Memory B cell (primary cell): ENCODE results near the gene CFDP1.
A peak's percentile ranks its signal among the peaks of the same experiment; 100 is the strongest.

Source experiments
- ATAC-seq: fragments of 150-1000 bp; cut with Tn5 transposase; 2 replicates; pipeline ENCODE4 v1.10.0; 2021; ENCODE audit warnings: low read depth, mild to moderate bottlenecking, moderate library complexity
- DNase-seq, 2 donors: peaks; one replicate each; pipeline ENCODE4 v3.0.0; 2022; ENCODE audit warnings: low spot score in 2 of 2
- H3K27ac Mint-ChIP-seq: one replicate; pipeline ENCODE4 v1.8.0; 2022; ENCODE audit warnings: mild to moderate bottlenecking, moderate library complexity, mixed read lengths
- H3K27me3 Mint-ChIP-seq: one replicate; pipeline ENCODE4 v1.8.0; 2022; ENCODE audit warnings: mixed read lengths
- H3K36me3 Mint-ChIP-seq: one replicate; pipeline ENCODE4 v1.8.0; 2022; ENCODE audit warnings: mild to moderate bottlenecking, mixed read lengths
- H3K4me1 Mint-ChIP-seq: one replicate; pipeline ENCODE4 v1.8.0; 2022; ENCODE audit warnings: mixed read lengths
- H3K4me3 Mint-ChIP-seq: one replicate; pipeline ENCODE4 v1.8.0; 2022; ENCODE audit warnings: mild to moderate bottlenecking, moderate library complexity, mixed read lengths
- H3K9me3 Mint-ChIP-seq: one replicate; pipeline ENCODE4 v1.8.0; 2022; ENCODE audit warnings: mixed read lengths

The CFDP1 gene

GRCh38 chr16:75265911-75266701, 167.2 kb downstream of the CFDP1 start:
- H3K4me3 Mint-ChIP-seq = peak overlapping the region; percentile 84
- no peak for DNase-seq
- no peaks in the 10 kb centered on the region for H3K36me3 Mint-ChIP-seq
- H3K9me3 Mint-ChIP-seq = no peaks in the 10 kb centered on the region
- H3K27me3 Mint-ChIP-seq = peaks cover 30% of the 10 kb centered on the region
- H3K27ac Mint-ChIP-seq = no peak overlapping the region
- ATAC-seq = peak; percentile 41
- peaks cover 4% of the 10 kb centered on the region for H3K4me1 Mint-ChIP-seq

DNA sequence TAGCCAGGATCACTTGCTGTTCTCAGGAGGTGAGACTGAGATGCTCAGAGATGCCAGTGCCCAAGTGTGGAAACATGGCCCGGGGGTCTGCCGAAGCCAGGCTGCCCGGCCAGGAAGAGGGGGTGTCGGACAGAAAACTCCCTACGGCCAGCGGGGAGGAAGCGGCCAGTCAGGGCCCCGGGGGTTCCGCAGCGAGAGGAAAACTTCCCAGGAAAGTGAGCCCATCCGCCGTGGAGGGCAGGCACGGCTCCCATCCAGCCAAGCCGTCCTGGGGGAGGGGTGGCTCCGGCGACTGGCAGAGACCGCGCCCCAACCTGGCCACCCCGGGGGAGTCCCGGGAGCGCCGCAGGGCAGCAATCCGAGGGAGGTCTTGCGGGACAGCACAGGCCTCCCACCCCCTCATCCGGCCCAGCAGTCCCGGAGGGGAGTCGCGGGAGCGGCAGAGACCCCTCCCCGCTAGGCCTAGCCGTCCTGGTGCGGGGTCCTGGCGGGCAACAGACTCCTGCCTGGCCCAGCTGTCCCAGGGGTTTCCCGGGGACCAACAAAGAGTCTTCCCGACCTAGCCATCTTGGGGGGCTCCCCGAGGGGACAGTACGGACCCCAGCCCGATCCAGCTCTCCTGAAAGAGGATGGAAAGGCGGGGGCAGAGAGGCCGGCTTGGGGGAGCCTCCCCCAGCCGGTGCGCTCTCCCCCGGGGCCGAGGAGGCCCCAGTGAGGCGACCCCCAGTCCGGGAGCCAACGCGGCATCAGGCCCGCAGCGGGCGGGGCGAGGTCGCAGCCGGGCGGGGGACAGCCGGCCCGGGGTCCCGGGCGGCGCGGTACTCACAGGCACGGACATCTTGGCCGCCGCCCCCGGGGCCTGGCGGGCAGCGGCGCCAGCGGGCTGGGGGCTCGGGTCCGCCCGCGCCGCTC, 168.0 kb downstream of the CFDP1 start:
- H3K36me3 Mint-ChIP-seq = no peaks in the 10 kb centered on the region
- no peaks in the 10 kb centered on the region for H3K9me3 Mint-ChIP-seq
- no peak overlapping the region for H3K27ac Mint-ChIP-seq
- peaks cover 33% of the 10 kb centered on the region for H3K27me3 Mint-ChIP-seq
- H3K4me1 Mint-ChIP-seq = peaks cover 4% of the 10 kb centered on the region
- ATAC-seq (no peak), DNase-seq (no peak)
- H3K4me3 Mint-ChIP-seq = peak overlapping the region; percentile 66

DNA sequence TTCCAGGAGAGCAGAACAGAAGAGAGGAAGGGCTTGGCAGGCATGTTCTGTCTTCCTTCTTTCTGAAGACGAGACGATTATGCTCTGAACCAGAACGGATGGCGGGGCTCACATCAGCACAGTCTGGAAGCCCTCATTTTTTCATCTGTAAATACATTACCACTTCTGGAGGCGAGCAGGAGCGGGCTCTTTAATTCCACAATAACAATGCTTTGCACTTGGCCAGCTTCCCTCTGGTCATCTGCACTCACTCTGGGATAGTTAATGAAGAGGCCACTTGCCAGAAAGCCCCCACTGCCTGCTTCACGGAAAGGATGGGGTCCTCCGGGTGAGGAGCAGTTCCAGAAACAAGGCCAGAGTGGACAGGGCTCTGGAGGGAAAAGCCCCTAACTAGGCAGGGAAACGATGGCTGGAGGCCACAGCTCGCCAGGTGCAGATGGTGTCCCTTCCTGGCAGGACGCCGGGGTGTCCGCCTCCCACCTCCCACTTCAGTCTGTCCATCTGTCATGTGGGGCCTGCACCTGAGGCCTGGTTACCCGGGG, 168.8 kb downstream of the CFDP1 start:
- DNase-seq (no peak), ATAC-seq (no peak)
- H3K27me3 Mint-ChIP-seq = peaks cover 30% of the 10 kb centered on the region
- peaks cover 4% of the 10 kb centered on the region for H3K4me1 Mint-ChIP-seq
- peak overlapping the region; percentile 66 for H3K4me3 Mint-ChIP-seq
- H3K27ac Mint-ChIP-seq = no peak overlapping the region
- H3K36me3 Mint-ChIP-seq = no peaks in the 10 kb centered on the region
- H3K9me3 Mint-ChIP-seq = no peaks in the 10 kb centered on the region

GRCh38 chr16:75263963-75264445, 169.3 kb downstream of the CFDP1 start:
- Mint-ChIP-seq H3K9me3 (no peaks in the 10 kb centered on the region), H3K27me3 (peaks cover 31% of the 10 kb centered on the region), H3K36me3 (no peaks in the 10 kb centered on the region), H3K4me1 (peaks cover 4% of the 10 kb centered on the region), H3K4me3 (peak overlapping the region; percentile 66), H3K27ac (no peak overlapping the region)
- no peak for DNase-seq
- no peak for ATAC-seq

- Mint-ChIP-seq H3K36me3 (no peaks in the 10 kb centered on the region), H3K27me3 (peaks cover 31% of the 10 kb centered on the region), H3K27ac (no peak overlapping the region), H3K4me3 (peak overlapping the region; percentile 11), H3K9me3 (no peaks in the 10 kb centered on the region), H3K4me1 (peaks cover 4% of the 10 kb centered on the region)
- ATAC-seq = no peak
- DNase-seq = no peak
Observed at GRCh38 chr16:75263291-75263962, 169.9 kb downstream of the CFDP1 start.

GRCh38 chr16:75262800-75263127, 170.5 kb downstream of the CFDP1 start:
- no peak overlapping the region for H3K4me3 Mint-ChIP-seq
- no peaks in the 10 kb centered on the region for H3K9me3 Mint-ChIP-seq
- H3K36me3 Mint-ChIP-seq = no peaks in the 10 kb centered on the region
- H3K4me1 Mint-ChIP-seq = peaks cover 4% of the 10 kb centered on the region
- ATAC-seq = no peak
- DNase-seq = no peak
- H3K27me3 Mint-ChIP-seq = peaks cover 36% of the 10 kb centered on the region
- H3K27ac Mint-ChIP-seq = no peak overlapping the region

DNA sequence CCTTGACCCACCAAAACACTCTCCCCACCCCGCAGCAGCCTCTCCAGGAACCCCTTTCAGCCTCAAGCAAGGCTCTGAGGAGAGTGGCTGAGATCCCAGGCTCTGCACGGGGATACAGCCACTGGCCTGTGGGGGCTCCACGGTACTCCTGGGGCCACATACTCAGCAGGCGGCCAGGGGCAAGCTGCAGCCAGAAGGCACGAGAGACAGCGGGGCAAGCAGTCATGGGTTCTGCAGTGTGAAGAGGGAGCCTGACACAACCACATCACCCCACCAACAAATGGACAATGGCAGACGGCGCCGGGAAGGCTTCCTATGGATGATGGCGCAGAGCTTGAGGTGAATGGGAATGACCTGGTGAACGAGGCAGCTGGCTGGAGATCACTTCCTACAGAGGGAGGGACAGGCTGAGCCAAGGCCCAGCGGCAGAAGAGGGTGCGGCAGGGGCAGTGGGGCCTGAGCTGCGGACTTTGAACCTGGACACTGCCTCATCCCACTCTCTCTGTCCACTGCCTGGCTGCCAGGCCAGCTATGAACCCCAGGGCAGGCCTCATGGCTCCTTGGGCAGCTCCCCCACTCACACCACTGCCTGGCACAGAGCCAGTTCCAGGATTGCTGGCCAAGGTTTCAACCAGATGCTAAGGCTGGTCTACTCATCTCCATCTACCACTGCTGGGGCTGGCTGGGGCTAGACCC, 171.1 kb downstream of the CFDP1 start:
- Mint-ChIP-seq H3K4me1 (peaks cover 4% of the 10 kb centered on the region), H3K27me3 (peaks cover 34% of the 10 kb centered on the region), H3K27ac (no peak overlapping the region), H3K9me3 (no peaks in the 10 kb centered on the region), H3K36me3 (no peaks in the 10 kb centered on the region), H3K4me3 (no peak overlapping the region)
- DNase-seq (no peak), ATAC-seq (no peak)

DNA sequence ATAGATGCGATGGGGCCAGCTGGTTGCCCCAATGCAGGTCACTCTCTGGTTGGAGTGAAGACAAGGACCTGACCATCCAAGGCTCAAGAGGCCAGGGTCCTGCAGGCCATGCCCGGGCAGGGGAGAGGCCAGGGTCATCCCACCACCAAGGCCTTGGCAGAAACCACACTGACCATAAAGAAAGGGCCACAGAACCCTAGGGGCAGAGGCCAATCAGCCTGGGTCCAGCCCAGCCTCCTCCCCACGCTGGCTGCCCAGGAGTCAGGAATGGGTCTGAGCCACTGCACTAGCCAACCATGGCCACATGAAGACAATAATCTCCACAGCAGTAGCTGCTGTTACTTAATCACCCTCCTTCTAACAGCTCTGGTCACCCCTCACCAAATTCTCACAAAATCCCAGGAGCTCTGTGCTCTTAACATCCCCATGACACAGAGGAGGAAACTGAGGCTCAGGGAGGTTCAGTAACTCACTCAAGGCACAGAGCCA, 171.7 kb downstream of the CFDP1 start:
- peaks cover 34% of the 10 kb centered on the region for H3K27me3 Mint-ChIP-seq

DNA sequence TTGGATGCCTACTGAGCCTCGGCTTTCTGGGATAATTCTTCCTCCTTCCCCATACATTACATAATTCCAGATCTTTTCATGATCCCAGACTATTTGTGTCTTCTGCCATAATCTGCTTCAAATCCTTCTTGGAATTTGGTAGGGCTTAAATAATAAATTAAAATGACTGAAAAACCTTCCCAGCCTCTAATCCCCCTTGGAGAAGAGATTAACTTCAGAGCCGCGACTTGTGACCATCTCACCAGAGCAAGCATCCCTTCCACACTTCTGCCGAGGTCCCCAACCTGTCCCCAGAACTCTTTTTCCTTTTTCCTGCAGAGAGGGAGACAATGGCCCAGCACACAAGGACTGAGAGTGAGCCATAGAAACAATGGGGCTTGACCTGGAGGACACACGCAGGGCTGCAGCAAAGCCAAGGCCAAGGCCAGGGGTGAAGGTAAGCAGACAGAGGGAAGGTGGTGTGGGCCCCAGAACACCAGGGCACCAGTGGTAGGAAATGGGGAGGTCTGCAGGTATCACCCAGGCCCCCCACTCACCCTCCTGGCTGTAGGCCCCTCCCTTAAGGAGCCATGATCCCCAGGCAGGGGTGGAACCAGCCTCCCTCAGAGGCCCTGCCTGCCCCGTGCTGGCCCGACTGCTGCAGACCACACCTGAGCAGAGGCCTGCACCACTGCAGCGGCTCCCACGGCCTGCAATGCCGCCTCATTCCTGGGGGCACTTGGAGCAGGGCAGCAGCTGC, 172.3 kb downstream of the CFDP1 start:
- no peaks in the 10 kb centered on the region for H3K9me3 Mint-ChIP-seq
- H3K4me3 Mint-ChIP-seq = no peak overlapping the region

More for the DNA sequence above, 171.7 kb downstream of the CFDP1 start:
- Mint-ChIP-seq H3K4me1 (peaks cover 4% of the 10 kb centered on the region), H3K36me3 (no peaks in the 10 kb centered on the region), H3K4me3 (no peak overlapping the region), H3K9me3 (no peaks in the 10 kb centered on the region), H3K27ac (no peak overlapping the region)
- DNase-seq (no peak), ATAC-seq (no peak)

DNA sequence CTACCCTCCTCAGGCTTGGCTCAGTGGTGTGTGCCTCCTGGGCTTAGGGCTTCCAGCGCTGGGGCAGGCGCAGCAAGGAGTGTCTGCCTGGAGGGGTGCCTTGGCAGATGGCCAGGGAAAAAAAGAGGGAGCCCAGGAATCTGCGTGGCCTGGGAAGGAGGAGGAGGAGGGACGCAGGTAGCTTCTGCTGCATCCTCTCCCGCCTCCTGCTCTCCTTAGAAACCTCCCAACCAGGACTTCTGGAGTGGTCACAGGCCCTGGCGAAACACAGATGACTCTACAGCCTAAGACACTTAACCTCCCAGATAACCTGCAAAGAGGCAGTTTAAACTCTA, 174.5 kb downstream of the CFDP1 start:
- Mint-ChIP-seq H3K4me3 (no peak overlapping the region), H3K27me3 (peaks cover 35% of the 10 kb centered on the region), H3K36me3 (no peaks in the 10 kb centered on the region), H3K27ac (no peak overlapping the region), H3K9me3 (no peaks in the 10 kb centered on the region), H3K4me1 (no peaks in the 10 kb centered on the region)
- DNase-seq (no peak), ATAC-seq (no peak)

More for the DNA sequence above, 172.3 kb downstream of the CFDP1 start:
- Mint-ChIP-seq H3K27ac (no peak overlapping the region), H3K36me3 (no peaks in the 10 kb centered on the region), H3K27me3 (peaks cover 30% of the 10 kb centered on the region), H3K4me1 (no peaks in the 10 kb centered on the region)
- ATAC-seq (no peak), DNase-seq (no peak)

DNA sequence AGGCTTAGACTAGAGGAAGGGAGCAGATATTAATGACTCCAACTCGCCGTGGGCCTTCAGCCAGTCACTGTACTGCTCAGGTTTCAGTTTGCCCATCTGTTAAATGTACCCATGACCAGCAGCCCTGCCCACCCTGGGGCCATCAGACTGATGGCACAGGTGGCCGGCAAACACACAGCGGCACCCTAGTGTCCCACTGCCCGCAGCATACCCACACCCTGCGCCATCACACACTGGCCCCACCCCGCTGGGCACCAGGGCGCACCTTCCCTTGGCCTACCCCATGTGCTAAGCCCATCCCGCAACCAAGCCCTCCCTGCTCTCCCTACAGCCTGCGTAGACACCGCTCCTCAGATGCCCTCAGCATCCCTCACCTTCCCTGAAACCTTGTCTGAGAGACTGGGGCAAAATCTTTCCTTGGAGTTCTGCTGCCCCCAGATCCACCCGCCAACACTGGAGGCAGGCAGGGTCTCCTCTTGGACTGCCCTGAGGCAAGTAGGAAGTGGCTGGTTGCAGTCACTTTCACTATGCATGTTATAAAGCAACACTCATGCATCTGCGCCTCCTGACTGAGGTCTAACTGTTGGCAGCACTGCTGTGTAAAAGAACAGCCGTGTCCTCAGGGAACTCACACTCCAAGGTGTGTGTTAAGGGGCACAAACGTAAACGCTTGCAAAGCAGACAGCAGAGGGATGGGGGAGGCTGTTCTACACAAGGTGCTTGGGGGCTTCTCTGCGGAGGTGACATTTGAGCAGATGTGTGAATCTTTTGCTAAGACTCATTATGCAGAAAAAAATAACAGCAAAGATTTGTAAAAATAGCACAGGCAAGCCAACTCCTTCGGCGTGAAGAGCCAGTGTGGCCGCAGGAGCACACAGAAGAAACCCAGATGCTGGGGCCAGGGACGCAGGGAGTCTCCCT, 175.2 kb downstream of the CFDP1 start:
- ATAC-seq (no peak), DNase-seq (no peak)
- Mint-ChIP-seq H3K4me1 (no peaks in the 10 kb centered on the region), H3K9me3 (no peaks in the 10 kb centered on the region), H3K36me3 (no peaks in the 10 kb centered on the region), H3K27ac (no peak overlapping the region), H3K27me3 (peaks cover 34% of the 10 kb centered on the region), H3K4me3 (no peak overlapping the region)

- Mint-ChIP-seq H3K27ac (no peak overlapping the region), H3K9me3 (no peaks in the 10 kb centered on the region), H3K27me3 (peaks cover 26% of the 10 kb centered on the region), H3K4me3 (no peak overlapping the region), H3K36me3 (no peaks in the 10 kb centered on the region), H3K4me1 (peaks cover 2% of the 10 kb centered on the region)
- DNase-seq = no peak
- ATAC-seq = no peak
Observed at GRCh38 chr16:75256696-75257343, 176.5 kb downstream of the CFDP1 start.
